ENCODE results near the gene PPP2R5D. TPM values are rescaled to one million over a fixed set of nuclear protein-coding genes. Genes with fewer than 3 reads are reported as not detected.

The PPP2R5D gene
- total and polyA plus RNA-seq, 4 donors = 6.7 to 13.9 (median 13.2) TPM

GRCh38 chr6:43016176-43016942, 32.0 kb downstream of the PPP2R5D start:
- DNase-seq (ENCODE audit: low spot score) = no peak
- H3K9ac ChIP-seq (ENCODE audit: low read depth in 1 of 2, low read length in 2 of 2) = no peak overlapping the region

More at GRCh38 chr6:43016176-43016942, 32.0 kb downstream of the PPP2R5D start:
- H3K27ac ChIP-seq (ENCODE audit: low read depth in 1 of 2, low read length in 2 of 2) = no peak overlapping the region
- peaks cover 0 to 33% (median 17%) of the 10 kb centered on the region in 4 donors for H3K36me3 ChIP-seq (ENCODE audit: control insufficient read depth in 4 of 4, insufficient read depth in 3 of 4, low read depth in 1 of 4, low read length in 3 of 4)
- H3K9me3 ChIP-seq (ENCODE audit: control insufficient read depth in 4 of 4, low read length in 3 of 4) = no peaks in the 10 kb centered on the region
- H3K4me3 ChIP-seq (ENCODE audit: low read depth in 1 of 3, low read length in 3 of 3) = no peak overlapping the region
- TF ChIP-seq YY1 (IDR thresholded peaks at IDR 0.05) (no peak), RAD21 (IDR thresholded peaks at IDR 0.05) (no peak), JUND (IDR thresholded peaks at IDR 0.05) (no peak), NR2F2 (IDR thresholded peaks at IDR 0.05) (no peak), SP1 (IDR thresholded peaks at IDR 0.05) (no peak), HNF4A (conservative IDR thresholded peaks at IDR 0.05) (no peak), GABPA (IDR thresholded peaks at IDR 0.05 in 1 of 2, conservative IDR thresholded peaks at IDR 0.05 in 1 of 2) (no peak), CTCF (IDR thresholded peaks at IDR 0.05; ENCODE audit: low read depth, low read length, missing input control) (no peak), HNF4G (IDR thresholded peaks at IDR 0.05) (no peak), RXRA (IDR thresholded peaks at IDR 0.05) (no peak), ZBTB33 (IDR thresholded peaks at IDR 0.05) (no peak)
- TF ChIP-seq, protein P1, sequence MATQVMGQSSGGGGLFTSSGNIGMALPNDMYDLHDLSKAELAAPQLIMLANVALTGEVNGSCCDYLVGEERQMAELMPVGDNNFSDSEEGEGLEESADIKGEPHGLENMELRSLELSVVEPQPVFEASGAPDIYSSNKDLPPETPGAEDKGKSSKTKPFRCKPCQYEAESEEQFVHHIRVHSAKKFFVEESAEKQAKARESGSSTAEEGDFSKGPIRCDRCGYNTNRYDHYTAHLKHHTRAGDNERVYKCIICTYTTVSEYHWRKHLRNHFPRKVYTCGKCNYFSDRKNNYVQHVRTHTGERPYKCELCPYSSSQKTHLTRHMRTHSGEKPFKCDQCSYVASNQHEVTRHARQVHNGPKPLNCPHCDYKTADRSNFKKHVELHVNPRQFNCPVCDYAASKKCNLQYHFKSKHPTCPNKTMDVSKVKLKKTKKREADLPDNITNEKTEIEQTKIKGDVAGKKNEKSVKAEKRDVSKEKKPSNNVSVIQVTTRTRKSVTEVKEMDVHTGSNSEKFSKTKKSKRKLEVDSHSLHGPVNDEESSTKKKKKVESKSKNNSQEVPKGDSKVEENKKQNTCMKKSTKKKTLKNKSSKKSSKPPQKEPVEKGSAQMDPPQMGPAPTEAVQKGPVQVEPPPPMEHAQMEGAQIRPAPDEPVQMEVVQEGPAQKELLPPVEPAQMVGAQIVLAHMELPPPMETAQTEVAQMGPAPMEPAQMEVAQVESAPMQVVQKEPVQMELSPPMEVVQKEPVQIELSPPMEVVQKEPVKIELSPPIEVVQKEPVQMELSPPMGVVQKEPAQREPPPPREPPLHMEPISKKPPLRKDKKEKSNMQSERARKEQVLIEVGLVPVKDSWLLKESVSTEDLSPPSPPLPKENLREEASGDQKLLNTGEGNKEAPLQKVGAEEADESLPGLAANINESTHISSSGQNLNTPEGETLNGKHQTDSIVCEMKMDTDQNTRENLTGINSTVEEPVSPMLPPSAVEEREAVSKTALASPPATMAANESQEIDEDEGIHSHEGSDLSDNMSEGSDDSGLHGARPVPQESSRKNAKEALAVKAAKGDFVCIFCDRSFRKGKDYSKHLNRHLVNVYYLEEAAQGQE (IDR thresholded peaks at IDR 0.05) = no peak
- TF ChIP-seq, protein P2, sequence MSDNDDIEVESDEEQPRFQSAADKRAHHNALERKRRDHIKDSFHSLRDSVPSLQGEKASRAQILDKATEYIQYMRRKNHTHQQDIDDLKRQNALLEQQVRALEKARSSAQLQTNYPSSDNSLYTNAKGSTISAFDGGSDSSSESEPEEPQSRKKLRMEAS (IDR thresholded peaks at IDR 0.05) = no peak
- peaks cover 5 to 42% (median 29%) of the 10 kb centered on the region in 4 donors for H3K4me1 ChIP-seq (ENCODE audit: control insufficient read depth in 4 of 4, insufficient read depth in 4 of 4, low read length in 3 of 4)
- WGBS = 83% methylated on average over 7 of the region's 7 CpGs
- no peaks in the 10 kb centered on the region for H3K27me3 ChIP-seq (ENCODE audit: control insufficient read depth in 4 of 4, insufficient read depth in 4 of 4, low read length in 3 of 4)
